Measurements from ENCODE around the gene PUSL1.

The PUSL1 gene

GRCh38 chr1:1310109-1310385 is 1.6 kb downstream of the PUSL1 start:
- Histone ChIP-seq H3K36me3 (peaks cover 57% of the 10 kb centered on the region), H3K27me3 (no peaks in the 10 kb centered on the region), H3K9me3 (no peaks in the 10 kb centered on the region), H3K4me1 (no peaks in the 10 kb centered on the region; the same call in 1 of the 2 replicates), H3K4me3 (ENCODE audit: low read depth, low read length) (peak overlapping the region; percentile 80; the same call in 1 of the 2 replicates)
- no peak for DNase-seq
- TF ChIP-seq CTCF (IDR thresholded peaks at IDR 0.05; ENCODE audit: low read depth, low read length): no peak

- peaks cover 60% of the 10 kb centered on the region for H3K36me3 ChIP-seq
- DNase-seq: no peak
- H3K9me3 ChIP-seq: no peaks in the 10 kb centered on the region
- H3K27me3 ChIP-seq: no peaks in the 10 kb centered on the region
- H3K4me1 ChIP-seq: no peaks in the 10 kb centered on the region
- H3K4me3 ChIP-seq (ENCODE audit: low read depth, low read length): no peak overlapping the region
- no peak for TF ChIP-seq CTCF (IDR thresholded peaks at IDR 0.05; ENCODE audit: low read depth, low read length)
Observed at GRCh38 chr1:1310476-1311053, 2.2 kb downstream of the PUSL1 start.

GRCh38 chr1:1311107-1312104 is 3.0 kb downstream of the PUSL1 start:
- H3K4me3 ChIP-seq (ENCODE audit: low read depth, low read length): no peak overlapping the region
- no peak for DNase-seq
- H3K27me3 ChIP-seq: no peaks in the 10 kb centered on the region
- peaks cover 66% of the 10 kb centered on the region for H3K36me3 ChIP-seq
- no peak for TF ChIP-seq CTCF (IDR thresholded peaks at IDR 0.05; ENCODE audit: low read depth, low read length)
- H3K9me3 ChIP-seq: no peaks in the 10 kb centered on the region
- no peaks in the 10 kb centered on the region for H3K4me1 ChIP-seq

- TF ChIP-seq CTCF (IDR thresholded peaks at IDR 0.05; ENCODE audit: low read depth, low read length): no peak
- no peaks in the 10 kb centered on the region for H3K9me3 ChIP-seq
- H3K4me3 ChIP-seq (ENCODE audit: low read depth, low read length): no peak overlapping the region
- no peak for DNase-seq
- no peaks in the 10 kb centered on the region for H3K4me1 ChIP-seq
- H3K27me3 ChIP-seq: no peaks in the 10 kb centered on the region
- H3K36me3 ChIP-seq: peaks cover 68% of the 10 kb centered on the region
Observed at GRCh38 chr1:1312450-1313314, 4.3 kb downstream of the PUSL1 start.

- no peak for TF ChIP-seq CTCF (IDR thresholded peaks at IDR 0.05; ENCODE audit: low read depth, low read length)
- Histone ChIP-seq H3K4me3 (ENCODE audit: low read depth, low read length) (no peak overlapping the region), H3K4me1 (no peaks in the 10 kb centered on the region), H3K36me3 (peaks cover 75% of the 10 kb centered on the region), H3K27me3 (no peaks in the 10 kb centered on the region), H3K9me3 (no peaks in the 10 kb centered on the region)
- DNase-seq: no peak
Observed at GRCh38 chr1:1313500-1314236, 5.3 kb downstream of the PUSL1 start.

All from BE2C (cell line).